GM10248 (cell line): ENCODE measurements around the gene GLIS1.

ENCODE experiments used
- CTCF ChIA-PET: fragments of 300-600 bp; sonication (Branson Sonifier 250); formaldehyde crosslinking; extraction: SDS; loops from one replicate; lab custom pipeline; 2021; ENCODE audit warnings: antibody characterized with exemption; lab: Yijun Ruan, JAX
- POLR2A ChIA-PET: fragments of 350-650 bp; sonication (Branson Sonifier 250); formaldehyde crosslinking; extraction: SDS; loops from one replicate; lab custom pipeline; 2020; ENCODE audit warnings: antibody characterized with exemption; lab: Yijun Ruan, JAX
- DNase-seq: peaks from one replicate; pipeline ENCODE4 v3.0.0; 2012; ENCODE audit errors: extremely low spot score
- CTCF ChIP-seq: IDR thresholded peaks from 2 replicates; pipeline ENCODE4 v1.5.1; 2012; ENCODE audit warnings: mild to moderate bottlenecking, low read depth; ENCODE audit errors: extremely low read depth, missing control alignments, control extremely low read depth

The GLIS1 gene

GRCh38 chr1:53516181-53516580, 222.8 kb downstream of the GLIS1 start:
- no peak for TF ChIP-seq CTCF
- ChIA-PET POLR2A (no interaction called here), CTCF (no interaction called here)
- DNase-seq, result no peak

DNA sequence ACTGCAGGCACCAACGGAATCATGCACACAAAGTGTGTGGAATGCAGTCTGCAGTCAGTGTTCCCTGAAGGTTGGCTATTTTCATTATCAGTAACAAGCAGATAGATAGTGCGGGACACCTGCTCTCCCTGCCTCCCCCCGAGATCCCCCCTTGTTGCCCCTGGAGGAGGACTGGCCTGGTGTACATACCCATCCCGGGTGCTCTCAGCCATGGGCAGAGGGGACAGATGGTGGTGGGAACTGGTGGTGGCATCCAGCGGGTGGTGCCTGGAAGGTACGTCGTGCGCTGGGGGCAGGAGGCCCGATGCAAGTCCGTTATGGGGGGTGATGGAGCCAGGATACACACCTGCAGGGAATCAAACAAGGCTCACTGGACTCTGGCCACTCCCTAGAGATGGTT, 224.5 kb downstream of the GLIS1 start:
- DNase-seq, result no peak
- CTCF ChIA-PET, result no interaction called here
- TF ChIP-seq CTCF, result no peak
- POLR2A ChIA-PET, result no interaction called here

- CTCF ChIA-PET, result no interaction called here
Measured at GRCh38 chr1:53513846-53514245, 225.1 kb downstream of the GLIS1 start.

DNA sequence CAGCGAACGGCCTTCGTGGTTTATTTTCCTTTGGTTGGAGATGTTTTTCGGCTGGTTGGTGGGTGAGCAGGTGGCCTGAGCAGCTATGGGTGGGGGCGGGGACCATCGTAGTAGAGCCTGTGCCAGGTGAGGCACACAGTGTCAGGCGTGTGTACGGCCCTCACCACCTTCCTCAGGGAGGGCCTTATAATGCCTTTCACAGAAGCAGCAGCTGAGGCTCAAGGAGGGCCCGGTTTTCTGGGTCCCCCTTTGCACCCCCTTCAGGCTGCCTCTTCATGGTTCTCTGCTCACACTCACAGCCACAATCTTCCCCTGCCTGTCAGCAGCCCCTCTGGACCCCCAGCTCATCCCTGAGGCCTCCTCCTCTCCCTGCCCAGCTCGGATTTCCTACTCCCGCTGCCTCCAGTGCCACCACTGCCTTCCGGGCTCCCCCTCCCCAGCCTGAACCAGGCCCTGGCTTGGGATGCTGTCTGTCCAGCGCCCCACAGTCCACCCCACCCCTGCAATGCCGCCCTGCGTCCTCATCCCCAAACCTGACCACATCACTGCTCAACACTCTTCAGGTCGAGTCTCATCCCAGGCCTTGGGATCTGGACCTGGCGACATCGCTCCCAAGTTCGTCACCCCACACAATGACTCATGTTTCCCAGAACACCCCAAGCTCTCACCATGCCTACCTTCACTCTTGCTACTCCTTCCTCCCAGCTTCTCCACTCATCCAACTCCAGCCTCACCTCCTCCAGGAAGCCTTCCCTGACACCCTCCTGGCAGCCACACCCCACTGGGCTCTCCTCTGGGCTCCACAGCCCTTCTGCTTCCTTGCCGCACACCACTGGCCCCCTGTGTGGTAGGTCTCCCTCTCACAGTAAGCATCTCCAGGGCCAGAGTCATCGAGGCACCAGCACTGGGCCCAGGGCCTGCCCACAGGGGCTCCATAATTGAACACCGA, 225.9 kb downstream of the GLIS1 start:
- ChIA-PET POLR2A (no interaction called here), CTCF (no interaction called here)
- no peak for DNase-seq
- no peak for TF ChIP-seq CTCF

More at GRCh38 chr1:53513846-53514245, 225.1 kb downstream of the GLIS1 start:
- DNase-seq, result no peak
- POLR2A ChIA-PET, result no interaction called here
- TF ChIP-seq CTCF, result no peak

- no peak for DNase-seq
- ChIA-PET POLR2A (no interaction called here), CTCF (no interaction called here)
- no peak for TF ChIP-seq CTCF
Measured at GRCh38 chr1:53511933-53512806, 226.8 kb downstream of the GLIS1 start.

DNA sequence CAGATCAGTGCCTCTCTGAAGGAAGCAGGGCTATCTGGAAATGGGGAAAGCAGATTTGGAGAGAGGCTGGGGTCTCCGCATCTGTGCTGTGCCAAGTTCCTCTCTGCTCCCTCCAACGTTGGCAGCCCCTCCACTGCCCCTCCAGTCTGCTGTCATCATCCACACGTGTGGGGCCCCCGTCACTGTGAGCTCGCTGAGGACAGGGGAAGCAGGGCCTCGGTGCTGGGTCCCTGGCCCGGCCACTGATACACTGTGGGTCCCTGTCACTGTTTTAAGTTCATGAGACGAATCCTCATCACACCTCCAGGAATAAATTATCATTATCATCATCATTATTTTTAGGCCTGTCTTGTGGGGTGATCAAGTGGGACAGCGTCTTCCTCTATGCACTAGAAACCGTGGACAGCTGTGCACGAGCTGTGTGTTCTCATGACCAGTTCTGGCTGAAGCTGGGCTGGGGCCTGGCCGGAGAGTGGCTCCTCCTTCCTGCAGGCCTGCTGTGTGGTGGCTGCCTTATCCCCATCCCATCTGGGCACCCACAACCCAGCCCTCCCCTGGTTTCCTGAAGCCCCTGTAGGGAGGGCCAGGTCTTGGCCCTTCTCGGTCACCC, 227.5 kb downstream of the GLIS1 start:
- TF ChIP-seq CTCF, result no peak
- DNase-seq, result no peak
- ChIA-PET CTCF (no interaction called here), POLR2A (no interaction called here)
